DMS79 (cell line): Measurements from ENCODE around the gene SPANXB1.
"Not testable (repeated sequence)": the region's sequence is repeated elsewhere in the genome, so short reads cannot be mapped to it uniquely, and the experiment has no call there.

ENCODE experiments used
- DNase-seq: peaks from one replicate; lab custom pipeline; 2025; lab: John Stamatoyannopoulos, UW

The SPANXB1 gene, protein sequence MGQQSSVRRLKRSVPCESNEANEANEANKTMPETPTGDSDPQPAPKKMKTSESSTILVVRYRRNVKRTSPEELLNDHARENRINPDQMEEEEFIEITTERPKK

GRCh38 chrX:141002568-141002967 is at the start of gene SPANXB1:
Gene SPANXB1 (plus strand): TSS chrX:141002594. CDS start chrX:141002694, 100 bp downstream.
- not testable (repeated sequence) for DNase-seq

- DNase-seq = no peak
Measured at GRCh38 chrX:140967036-140967435, 35.4 kb upstream of the SPANXB1 start.

GRCh38 chrX:140971099-140971795 is 31.1 kb upstream of the SPANXB1 start:
- DNase-seq = no peak

DNA sequence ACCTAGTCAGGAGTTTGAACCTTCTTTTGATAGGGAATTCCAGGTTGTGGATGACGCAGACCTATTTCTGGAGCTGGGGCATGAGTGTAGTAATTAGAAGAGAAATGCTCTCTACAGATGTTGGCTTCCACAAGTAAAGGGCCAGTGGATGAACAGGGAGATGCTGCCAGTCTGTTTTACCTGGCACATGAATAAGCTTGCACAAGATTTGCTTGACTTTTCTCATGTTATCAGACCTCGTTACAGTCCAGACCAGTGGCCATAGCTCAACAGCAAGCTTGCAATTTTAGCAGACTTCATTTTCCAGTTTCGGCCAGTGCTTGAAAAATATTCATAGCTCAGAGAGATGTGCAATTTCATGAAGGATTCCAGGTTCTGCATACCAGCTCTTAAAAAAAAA is 26.9 kb upstream of the SPANXB1 start:
- no peak for DNase-seq

GRCh38 chrX:140980271-140980670 is 22.1 kb upstream of the SPANXB1 start:
- DNase-seq = no peak

DNA sequence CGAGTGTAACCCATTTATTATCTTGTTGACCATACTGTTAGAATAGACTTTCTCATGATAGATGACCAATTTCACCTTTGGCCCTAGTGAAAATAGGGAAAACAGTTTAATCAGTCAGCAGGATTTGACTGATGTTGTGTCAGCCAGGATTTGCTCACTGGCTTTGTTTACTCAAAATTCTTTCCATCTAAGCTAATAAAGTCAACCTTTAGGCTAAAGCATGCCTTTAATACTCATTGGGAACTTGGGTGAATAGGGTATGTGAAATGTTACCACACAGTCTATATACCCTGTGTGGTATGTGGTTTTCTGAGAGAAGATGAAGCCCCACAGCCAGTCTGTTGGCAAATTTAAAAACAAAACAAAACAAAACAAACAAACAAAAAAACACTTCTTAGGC is 18.7 kb upstream of the SPANXB1 start:
- DNase-seq = no peak

GRCh38 chrX:141005243-141005642 is 2.8 kb downstream of the SPANXB1 start:
- not testable (repeated sequence) for DNase-seq

DNA sequence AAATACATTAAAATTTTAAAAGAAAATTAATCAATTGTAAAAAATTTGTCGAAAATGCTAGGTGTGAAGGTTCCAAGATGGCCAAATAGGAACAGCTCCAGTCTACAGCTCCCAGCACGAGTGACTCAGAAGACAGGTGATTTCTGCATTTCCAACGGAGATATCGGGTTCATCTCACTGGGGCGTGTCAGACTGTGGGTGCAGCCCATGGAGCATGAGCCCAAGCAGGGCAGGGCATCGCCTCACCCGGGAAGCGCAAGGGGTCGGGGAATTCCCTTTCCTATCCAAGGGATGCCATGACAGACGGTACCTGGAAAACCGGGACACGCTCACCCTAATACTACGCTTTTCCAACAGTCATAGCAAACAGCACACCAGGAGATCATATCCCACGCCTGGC is 41.9 kb downstream of the SPANXB1 start:
- DNase-seq = not testable (repeated sequence)

GRCh38 chrX:141049878-141050277 is 47.5 kb downstream of the SPANXB1 start:
- DNase-seq = not testable (repeated sequence)

- DNase-seq = not testable (repeated sequence)
Measured at GRCh38 chrX:141052098-141052497, 49.7 kb downstream of the SPANXB1 start.
